Osteoblast (primary cell): Measurements from ENCODE around the gene ANKRD30A. TPM values are rescaled to one million over a fixed set of nuclear protein-coding genes. Genes with fewer than 3 reads are reported as not detected.

Experiments
- DNase-seq: peaks from one replicate; pipeline ENCODE4 v3.0.0; 2011; ENCODE audit warnings: low spot score, mixed read lengths; ENCODE audit not compliant: insufficient read length; ENCODE audit errors: missing footprints
- H2AFZ ChIP-seq: 2 replicates; pipeline ENCODE4 v1.6.0; 2011; ENCODE audit warnings: mild to moderate bottlenecking, low read length
- H3K27ac ChIP-seq: 2 replicates; pipeline ENCODE4 v1.5.1; 2011; ENCODE audit warnings: mild to moderate bottlenecking, low read depth, low read length, moderate library complexity
- H3K27me3 ChIP-seq: 2 replicates; pipeline ENCODE4 v1.6.0; 2012; ENCODE audit warnings: mild to moderate bottlenecking, control low read depth, inconsistent platforms, low read length, moderate library complexity; ENCODE audit not compliant: insufficient read depth
- H3K36me3 ChIP-seq: 2 replicates; pipeline ENCODE4 v1.5.1; 2011; ENCODE audit warnings: mild to moderate bottlenecking, low read length, control low read depth, moderate library complexity; ENCODE audit not compliant: insufficient read depth
- H3K4me1 ChIP-seq: 2 replicates; pipeline ENCODE4 v1.5.1; 2011; ENCODE audit warnings: mild to moderate bottlenecking, low read length, control low read depth, moderate library complexity; ENCODE audit not compliant: insufficient read depth
- H3K4me2 ChIP-seq: 2 replicates; pipeline ENCODE4 v1.6.0; 2011; ENCODE audit warnings: mild to moderate bottlenecking, low read length; ENCODE audit not compliant: insufficient read depth
- H3K4me3 ChIP-seq: fragments of 200-600 bp; sonication (generic); 3 replicates; pipeline ENCODE4 v1.5.1; 2012; ENCODE audit warnings: mild to moderate bottlenecking, low read length, inconsistent platforms; ENCODE audit not compliant: insufficient read depth
- H3K79me2 ChIP-seq: 2 replicates; pipeline ENCODE4 v1.6.0; 2012; ENCODE audit warnings: mild to moderate bottlenecking, low read length, control low read depth, inconsistent platforms; ENCODE audit not compliant: insufficient read depth
- H3K9me3 ChIP-seq: 2 replicates; pipeline ENCODE4 v1.5.1; 2011; ENCODE audit warnings: low read depth, low read length, control low read depth
- H4K20me1 ChIP-seq: 2 replicates; pipeline ENCODE4 v1.6.0; 2012; ENCODE audit warnings: mild to moderate bottlenecking, low read length, control low read depth; ENCODE audit not compliant: insufficient read depth
- CTCF ChIP-seq: IDR thresholded peaks from 2 replicates; pipeline ENCODE4 v1.5.1; 2011; ENCODE audit warnings: mild to moderate bottlenecking, low read depth, low read length, moderate library complexity; ENCODE audit errors: extremely low read depth
- total RNA-seq: library from RNA; depleted of rRNA; stranded (reverse); fragments of >200 nt; gene quantifications from 2 replicates; pipeline ENCODE4 v1.2.3, GENCODE V29; 2012

The ANKRD30A gene
- total RNA-seq, 1 donor = not detected

GRCh38 chr10:37289833-37290464 is 164.6 kb downstream of the ANKRD30A start:
- no peaks in the 10 kb centered on the region for H4K20me1 ChIP-seq
- DNase-seq = no peak
- no peak overlapping the region for H3K4me2 ChIP-seq
- H3K27ac ChIP-seq = no peak overlapping the region
- no peaks in the 10 kb centered on the region for H3K27me3 ChIP-seq
- H3K4me1 ChIP-seq = no peaks in the 10 kb centered on the region
- no peak for TF ChIP-seq CTCF
- no peaks in the 10 kb centered on the region for H3K9me3 ChIP-seq
- H2AFZ ChIP-seq = no peak overlapping the region
- H3K36me3 ChIP-seq = no peaks in the 10 kb centered on the region
- H3K79me2 ChIP-seq = no peaks in the 10 kb centered on the region
- no peak overlapping the region for H3K4me3 ChIP-seq

DNA sequence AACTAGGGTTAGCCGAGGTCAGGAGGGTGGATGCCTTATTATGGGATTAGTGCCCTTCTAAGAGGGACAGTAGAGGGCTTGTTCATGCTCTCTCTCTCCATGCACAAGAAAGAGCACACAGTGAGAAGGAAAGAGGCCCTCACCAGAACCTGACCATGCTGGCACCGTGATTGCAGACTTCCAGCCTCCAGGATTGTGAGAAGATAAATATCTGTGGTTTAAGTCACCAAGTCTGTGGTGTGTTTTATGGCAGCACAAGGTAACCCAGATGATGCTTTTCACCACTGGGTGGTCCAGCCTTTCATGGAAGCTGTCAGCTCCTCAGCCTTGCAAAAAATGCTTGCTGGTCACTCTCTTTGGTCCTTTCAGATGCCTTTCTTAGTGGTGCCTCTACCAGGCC is 175.9 kb downstream of the ANKRD30A start:
- no peak overlapping the region for H3K27ac ChIP-seq
- H3K79me2 ChIP-seq = no peaks in the 10 kb centered on the region
- no peaks in the 10 kb centered on the region for H3K4me1 ChIP-seq
- H3K9me3 ChIP-seq = peaks cover 6% of the 10 kb centered on the region
- no peaks in the 10 kb centered on the region for H4K20me1 ChIP-seq
- TF ChIP-seq CTCF = no peak
- no peaks in the 10 kb centered on the region for H3K36me3 ChIP-seq
- no peak overlapping the region for H3K4me3 ChIP-seq
- no peaks in the 10 kb centered on the region for H3K27me3 ChIP-seq
- no peak overlapping the region for H3K4me2 ChIP-seq
- no peak for DNase-seq
- no peak overlapping the region for H2AFZ ChIP-seq

DNA sequence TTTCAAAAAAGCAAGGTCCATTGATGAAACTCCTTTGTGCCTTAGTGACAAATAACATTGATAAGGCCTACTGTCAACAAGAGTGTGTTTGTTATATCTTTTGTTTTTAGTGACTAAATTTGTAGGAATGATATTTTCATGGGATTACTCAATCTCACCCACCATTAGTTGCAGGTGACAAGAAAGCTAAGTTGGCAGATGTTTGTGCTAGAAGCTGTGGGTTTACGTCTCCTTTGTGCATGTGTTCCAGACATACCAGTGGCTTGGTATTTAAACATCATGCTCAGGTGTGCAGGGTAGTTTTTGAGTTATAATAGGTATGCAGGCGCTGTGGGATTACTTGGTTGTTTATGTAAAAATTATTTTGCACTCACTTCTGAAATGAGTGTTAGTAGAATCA is 178.6 kb downstream of the ANKRD30A start:
- DNase-seq = no peak
- Histone ChIP-seq H3K4me3 (no peak overlapping the region), H3K9me3 (peaks cover 11% of the 10 kb centered on the region), H3K36me3 (no peaks in the 10 kb centered on the region), H2AFZ (no peak overlapping the region), H3K27ac (no peak overlapping the region), H3K4me2 (no peak overlapping the region), H3K4me1 (no peaks in the 10 kb centered on the region), H3K79me2 (no peaks in the 10 kb centered on the region), H4K20me1 (no peaks in the 10 kb centered on the region), H3K27me3 (no peaks in the 10 kb centered on the region)
- no peak for TF ChIP-seq CTCF

DNA sequence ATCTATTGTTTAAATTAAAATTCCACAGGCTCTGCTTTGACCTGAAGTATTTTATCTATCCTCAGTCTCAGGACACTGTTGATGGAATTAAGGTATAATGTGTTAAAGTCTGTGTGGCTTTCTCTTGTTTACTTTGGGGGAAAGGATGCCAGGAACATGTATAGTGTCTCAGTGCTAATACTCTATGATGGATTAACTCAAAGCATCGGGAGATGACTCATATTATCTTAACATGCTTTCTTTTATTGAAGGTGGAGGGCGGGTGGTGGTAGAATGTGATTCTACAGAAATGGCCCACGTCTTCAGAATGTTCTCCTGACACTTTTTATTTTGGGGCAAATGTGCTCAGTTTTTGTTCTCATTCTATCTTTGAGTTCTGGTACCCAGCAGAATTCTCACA is 189.0 kb downstream of the ANKRD30A start:
- no peak for TF ChIP-seq CTCF
- H4K20me1 ChIP-seq = no peaks in the 10 kb centered on the region
- H3K36me3 ChIP-seq = no peaks in the 10 kb centered on the region
- no peaks in the 10 kb centered on the region for H3K4me1 ChIP-seq
- no peak overlapping the region for H3K4me3 ChIP-seq
- no peak overlapping the region for H3K4me2 ChIP-seq
- no peak for DNase-seq
- H3K27me3 ChIP-seq = no peaks in the 10 kb centered on the region
- no peak overlapping the region for H2AFZ ChIP-seq
- H3K27ac ChIP-seq = no peak overlapping the region
- no peaks in the 10 kb centered on the region for H3K9me3 ChIP-seq
- no peaks in the 10 kb centered on the region for H3K79me2 ChIP-seq
